CD4-positive, alpha-beta T cell treated with Interferon alpha-2 for 1 hour (primary cell): ENCODE measurements around the gene DMGDH.
A peak's percentile ranks its signal among the peaks of the same experiment; 100 is the strongest.

Source experiments
- DNase-seq, 2 donors: peaks; one replicate each; pipeline ENCODE4 v3.0.0-alpha.2; 2020 to 2022

Gene DMGDH

GRCh38 chr5:79062436-79062835 is 7.0 kb downstream of the DMGDH start:
- no peak for DNase-seq

- DNase-seq = no peak
Observed at GRCh38 chr5:79059674-79060073, 9.8 kb downstream of the DMGDH start.

- DNase-seq = no peak
Observed at GRCh38 chr5:79056847-79057246, 12.6 kb downstream of the DMGDH start.

DNA sequence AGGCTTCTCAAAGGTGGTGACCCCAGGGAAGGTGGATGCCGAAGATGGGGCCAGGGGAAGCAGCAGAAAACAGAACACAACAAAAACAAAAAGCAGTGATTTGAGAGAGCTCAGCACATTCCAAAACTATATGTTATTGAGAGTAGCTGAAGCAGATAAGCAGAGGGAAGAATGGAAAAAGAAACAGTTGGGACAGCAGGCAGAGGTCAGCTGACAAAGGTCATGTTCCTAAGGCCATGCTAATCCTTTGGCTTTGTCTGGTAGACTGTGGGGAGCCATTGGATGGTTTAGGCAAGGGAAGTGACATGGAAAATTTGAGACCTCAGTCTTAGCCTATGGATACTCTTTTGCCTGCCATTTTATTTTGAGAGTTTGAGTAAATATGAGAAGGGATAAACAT is 14.5 kb downstream of the DMGDH start:
- DNase-seq = no peak

- no peak for DNase-seq
Observed at GRCh38 chr5:79053321-79053720, 16.2 kb downstream of the DMGDH start.

DNA sequence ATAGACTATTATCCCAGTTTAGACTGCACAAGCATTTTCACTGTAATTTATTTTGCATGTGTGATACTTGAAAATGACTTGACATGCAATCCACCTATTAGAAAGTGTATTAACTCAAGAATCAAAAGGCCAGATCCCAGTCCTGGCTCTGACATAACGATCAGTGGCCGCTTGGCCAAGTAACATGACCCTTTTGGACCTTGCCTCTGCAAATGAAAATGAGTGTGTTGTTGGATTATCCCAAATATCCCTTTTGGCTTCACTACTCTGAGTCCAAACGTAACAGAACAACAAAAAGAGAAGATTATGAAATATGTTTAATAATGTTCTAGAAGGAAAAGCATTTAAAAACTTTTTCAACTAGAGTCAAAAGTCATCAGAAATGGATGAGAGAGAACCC is 19.0 kb downstream of the DMGDH start:
- DNase-seq = no peak

- no peak for DNase-seq
Observed at GRCh38 chr5:79048437-79048836, 21.0 kb downstream of the DMGDH start.

GRCh38 chr5:79047199-79047598 is 22.3 kb downstream of the DMGDH start:
- no peak for DNase-seq

DNA sequence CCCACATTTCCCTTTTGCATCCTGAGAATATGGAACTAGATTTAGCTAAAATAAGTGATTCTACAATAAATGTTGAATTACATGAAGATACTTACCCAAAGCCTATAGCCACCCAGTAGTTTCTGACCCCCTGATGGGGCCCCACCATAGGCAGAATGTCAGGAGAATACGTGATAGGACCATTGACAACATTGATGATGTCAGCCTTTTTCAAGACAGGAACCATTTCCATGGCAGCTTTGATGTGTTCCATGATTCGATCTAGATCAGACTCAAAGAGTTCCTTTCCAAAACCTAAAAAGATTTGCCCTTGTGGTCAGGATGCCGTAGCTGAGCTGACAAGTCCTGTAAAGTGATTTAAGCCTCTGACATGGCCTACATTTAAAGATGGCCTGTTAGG is 27.3 kb downstream of the DMGDH start:
- no peak for DNase-seq

GRCh38 chr5:79036769-79037168 is 32.7 kb downstream of the DMGDH start:
- no peak for DNase-seq

- no peak for DNase-seq
Observed at GRCh38 chr5:79035237-79035636, 34.2 kb downstream of the DMGDH start.

- DNase-seq = no peak
Observed at GRCh38 chr5:79032782-79033181, 36.7 kb downstream of the DMGDH start.

DNA sequence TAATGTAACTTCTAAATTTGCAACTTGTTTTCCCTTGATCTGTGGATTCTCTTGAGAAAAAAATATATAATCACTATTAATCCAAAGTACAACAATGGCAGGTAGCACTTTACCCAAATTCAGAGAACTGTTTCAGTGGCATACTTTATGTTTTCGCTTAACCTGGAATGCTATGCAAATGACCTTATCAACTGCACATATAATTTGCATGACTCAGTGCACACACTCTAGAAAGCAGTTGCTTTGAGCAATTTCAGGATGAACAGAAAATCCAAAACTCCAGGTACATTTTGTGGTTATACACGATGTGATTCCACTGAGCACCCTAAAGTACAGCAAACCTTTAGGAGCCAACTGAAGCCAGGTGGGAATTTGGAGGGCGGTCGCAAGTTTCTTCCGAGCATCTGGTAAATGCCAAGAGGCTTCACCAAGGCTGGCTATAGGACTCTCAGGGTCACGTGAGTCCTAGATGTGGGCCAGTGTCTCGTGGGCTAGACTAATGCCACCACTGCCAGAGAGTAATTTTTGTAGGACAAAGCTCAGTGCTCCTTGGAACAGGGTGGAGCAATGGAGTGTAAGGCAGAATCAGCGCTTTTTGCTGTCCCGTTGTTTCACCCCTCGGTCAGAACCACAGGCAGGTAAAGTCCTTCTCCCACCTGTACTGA is 37.3 kb downstream of the DMGDH start:
- DNase-seq = no peak

- DNase-seq = no peak
Observed at GRCh38 chr5:79031485-79031867, 38.0 kb downstream of the DMGDH start.

DNA sequence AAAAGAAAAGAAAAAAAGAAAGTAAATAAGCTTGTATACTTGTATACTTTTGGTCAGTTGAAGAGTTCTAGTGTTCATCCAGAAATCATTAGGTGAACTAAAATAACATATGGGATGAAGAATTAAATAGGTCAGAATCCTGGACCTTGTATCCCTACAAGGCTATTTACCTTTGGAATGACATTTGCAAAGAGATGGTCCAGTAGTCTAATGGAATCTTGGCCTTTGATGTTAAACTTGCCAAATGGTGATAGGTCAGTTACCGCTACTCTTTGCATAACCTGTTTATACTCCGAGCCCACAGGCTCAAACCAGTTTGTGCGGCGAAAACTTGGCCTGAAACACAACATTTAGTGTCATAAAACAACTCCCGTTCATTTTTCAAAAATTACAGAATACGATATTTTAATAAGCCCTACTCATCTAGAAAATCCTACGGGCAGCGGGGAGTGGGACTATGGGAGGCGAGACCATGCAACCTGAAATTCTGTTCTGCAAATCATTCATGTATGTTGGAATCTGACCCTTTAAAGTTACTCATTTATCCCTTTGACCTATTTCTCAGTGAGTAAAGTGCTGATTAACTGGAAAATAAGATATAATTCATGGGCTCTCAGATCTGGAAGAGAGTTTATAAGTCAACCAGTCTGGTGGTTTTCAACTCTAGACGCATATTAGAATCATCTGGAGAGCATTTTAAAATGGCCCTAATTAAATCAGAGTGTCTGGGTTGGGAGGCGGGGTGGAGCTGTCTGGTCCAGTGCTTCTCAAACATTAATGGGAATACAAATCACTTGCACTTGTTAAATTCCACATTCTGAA is 38.6 kb downstream of the DMGDH start:
- no peak for DNase-seq

DNA sequence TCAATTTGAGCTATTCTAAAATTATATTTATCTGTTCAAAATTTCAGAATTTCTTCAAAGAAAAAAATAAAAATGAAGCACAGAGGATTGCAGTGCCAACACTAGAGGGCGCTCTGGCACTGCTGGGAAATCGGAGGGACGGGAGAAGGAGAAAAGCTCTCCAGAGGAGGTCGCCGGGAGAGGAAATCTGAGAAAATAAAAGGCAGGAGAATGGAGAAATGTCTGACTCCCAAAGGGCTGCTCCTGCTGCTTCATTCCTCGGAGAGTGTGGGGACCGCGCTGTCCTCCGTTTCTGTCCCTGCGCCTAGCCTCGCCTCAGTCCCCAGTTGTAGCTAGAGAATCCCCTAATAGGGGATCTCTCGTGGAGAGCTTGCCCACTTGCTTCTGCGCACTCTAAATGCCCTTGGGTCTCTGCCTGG is 44.4 kb downstream of the DMGDH start:
- peak; percentile 3 to 43 for DNase-seq

DNA sequence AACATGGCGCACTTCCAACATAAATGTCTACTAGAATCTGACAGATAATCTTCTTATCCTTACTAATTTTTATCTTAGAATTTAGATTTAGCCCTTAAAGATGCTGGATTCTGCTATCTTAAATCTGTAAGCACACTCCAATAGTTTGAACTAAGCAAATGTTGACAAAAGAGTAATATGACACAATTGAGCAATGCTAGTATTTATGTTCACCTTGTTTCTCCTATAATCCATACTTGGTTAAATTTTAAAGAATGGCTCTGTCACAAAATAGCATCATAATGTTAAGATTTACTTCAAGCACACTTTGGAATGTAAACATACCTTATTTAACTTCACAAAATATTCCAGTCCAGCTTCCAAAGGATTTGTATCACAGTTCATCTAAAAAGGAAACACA is 45.5 kb downstream of the DMGDH start:
- no peak for DNase-seq

GRCh38 chr5:79023348-79023747 is 46.1 kb downstream of the DMGDH start:
- DNase-seq = no peak

DNA sequence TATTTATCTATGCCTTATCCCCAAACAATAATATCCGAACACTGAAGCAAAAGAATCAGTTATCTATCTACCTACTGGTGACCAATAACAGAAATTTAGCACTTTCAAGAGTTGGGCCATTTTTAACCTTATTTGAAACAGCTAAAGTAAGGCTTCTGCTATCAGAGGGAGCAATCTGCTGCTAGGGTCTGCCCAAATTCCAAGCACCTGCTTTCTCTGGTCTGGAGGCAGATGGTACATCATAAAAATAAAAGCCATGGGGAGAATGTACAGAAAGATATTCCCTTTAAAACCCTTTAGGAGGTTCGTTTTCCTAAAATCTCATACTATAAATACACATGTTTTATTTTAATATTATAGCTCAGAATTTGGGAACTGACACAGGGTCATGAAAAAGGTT is 46.7 kb downstream of the DMGDH start:
- DNase-seq = no peak

- DNase-seq = no peak
Observed at GRCh38 chr5:79021753-79022152, 47.7 kb downstream of the DMGDH start.

DNA sequence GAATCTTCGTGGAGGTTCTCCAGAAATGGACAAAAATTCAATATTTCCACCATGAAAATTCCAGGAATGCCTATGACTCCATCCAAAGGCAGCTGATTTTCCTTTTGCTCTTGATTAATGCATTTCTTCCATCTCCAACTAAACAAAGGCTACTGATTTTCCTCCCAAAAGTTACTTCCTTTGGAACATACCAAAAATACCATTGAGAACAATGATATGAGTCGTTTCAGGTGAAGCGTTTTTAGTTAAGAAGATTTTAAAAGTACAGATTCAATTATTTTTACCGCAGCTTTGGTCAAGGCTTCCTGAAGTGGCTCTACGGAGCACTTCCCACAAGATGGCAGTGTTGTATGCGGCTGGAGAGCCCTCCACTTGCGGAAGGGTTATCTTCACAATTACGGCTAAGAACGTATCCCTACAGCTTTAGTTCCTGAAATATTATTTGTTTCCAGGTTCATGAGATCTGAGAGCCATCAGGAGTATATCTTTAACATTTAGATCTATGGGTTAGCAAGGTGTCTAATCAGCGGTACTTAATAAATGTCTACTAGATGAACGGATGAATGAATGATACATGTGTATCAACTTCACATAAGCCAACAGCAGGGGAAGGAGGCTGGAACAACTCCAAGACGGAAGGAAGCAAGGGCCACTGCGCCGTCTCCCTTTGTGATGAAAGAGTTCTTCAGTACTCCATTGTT is 48.5 kb downstream of the DMGDH start:
- peak; percentile 24 to 47 for DNase-seq

GRCh38 chr5:79014631-79015030 is 54.8 kb downstream of the DMGDH start:
- DNase-seq = no peak

GRCh38 chr5:79011869-79012268 is 57.6 kb downstream of the DMGDH start:
- DNase-seq = no peak

- no peak for DNase-seq
Observed at GRCh38 chr5:79011219-79011836, 58.1 kb downstream of the DMGDH start.
